GM12875 (cell line): ENCODE measurements around the gene RIT2.

Experiments
- H3K4me3 ChIP-seq: one replicate; pipeline ENCODE4 v1.5.1; 2011; ENCODE audit warnings: low read depth, low read length, control low read depth
- TF ChIP-seq, protein P1 (sequence below): IDR thresholded peaks from 2 replicates; pipeline ENCODE4 v1.5.1; 2011; ENCODE audit warnings: low read depth, mild to moderate bottlenecking, control low read depth, inconsistent platforms, low read length, moderate library complexity, borderline replicate concordance; ENCODE audit not compliant: insufficient read depth

The RIT2 gene

GRCh38 chr18:43122955-43123354 is 7.5 kb upstream of the RIT2 start:
- TF ChIP-seq, protein P1, sequence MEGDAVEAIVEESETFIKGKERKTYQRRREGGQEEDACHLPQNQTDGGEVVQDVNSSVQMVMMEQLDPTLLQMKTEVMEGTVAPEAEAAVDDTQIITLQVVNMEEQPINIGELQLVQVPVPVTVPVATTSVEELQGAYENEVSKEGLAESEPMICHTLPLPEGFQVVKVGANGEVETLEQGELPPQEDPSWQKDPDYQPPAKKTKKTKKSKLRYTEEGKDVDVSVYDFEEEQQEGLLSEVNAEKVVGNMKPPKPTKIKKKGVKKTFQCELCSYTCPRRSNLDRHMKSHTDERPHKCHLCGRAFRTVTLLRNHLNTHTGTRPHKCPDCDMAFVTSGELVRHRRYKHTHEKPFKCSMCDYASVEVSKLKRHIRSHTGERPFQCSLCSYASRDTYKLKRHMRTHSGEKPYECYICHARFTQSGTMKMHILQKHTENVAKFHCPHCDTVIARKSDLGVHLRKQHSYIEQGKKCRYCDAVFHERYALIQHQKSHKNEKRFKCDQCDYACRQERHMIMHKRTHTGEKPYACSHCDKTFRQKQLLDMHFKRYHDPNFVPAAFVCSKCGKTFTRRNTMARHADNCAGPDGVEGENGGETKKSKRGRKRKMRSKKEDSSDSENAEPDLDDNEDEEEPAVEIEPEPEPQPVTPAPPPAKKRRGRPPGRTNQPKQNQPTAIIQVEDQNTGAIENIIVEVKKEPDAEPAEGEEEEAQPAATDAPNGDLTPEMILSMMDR = no peak
- H3K4me3 ChIP-seq = no peak overlapping the region

GRCh38 chr18:43116699-43117294 is 1.3 kb upstream of the RIT2 start:
- TF ChIP-seq, protein P1 = no peak
- H3K4me3 ChIP-seq = no peak overlapping the region

DNA sequence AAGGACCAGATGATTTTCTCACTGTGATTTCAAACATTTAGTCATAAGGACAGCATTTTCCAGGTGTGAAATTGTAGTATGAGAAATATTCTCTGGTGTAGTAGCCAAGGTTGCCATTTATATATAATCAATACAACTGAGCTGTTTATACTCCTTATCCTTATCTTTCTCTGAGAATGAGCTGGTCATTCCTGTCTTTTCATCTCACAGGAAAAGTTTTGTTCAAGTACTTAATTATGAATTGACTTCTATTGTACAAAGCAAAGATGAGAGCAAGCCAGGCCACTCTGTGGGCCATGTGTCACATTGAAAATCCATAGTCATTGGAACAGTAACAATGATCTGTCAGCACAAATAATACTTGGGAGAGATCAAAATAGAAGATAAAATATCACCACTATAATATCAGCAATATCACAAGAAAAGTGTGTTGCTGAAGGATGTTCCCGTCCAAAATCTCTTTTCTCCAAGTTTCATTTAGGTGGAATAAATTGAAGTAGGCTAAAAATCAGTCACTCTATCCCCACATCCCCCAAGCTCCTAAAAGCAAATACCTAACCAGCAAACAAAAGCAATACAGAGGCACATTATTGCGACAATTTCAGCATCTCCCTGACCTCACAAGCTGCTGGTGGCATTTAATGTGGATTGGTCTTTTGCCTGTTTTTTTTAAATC is 2.1 kb downstream of the RIT2 start:
- TF ChIP-seq, protein P1 = no peak
- no peak overlapping the region for H3K4me3 ChIP-seq

- no peak overlapping the region for H3K4me3 ChIP-seq
- TF ChIP-seq, protein P1 = no peak
These were observed 6.6 kb downstream of the RIT2 start for GRCh38 chr18:43108882-43109281.

- TF ChIP-seq, protein P1 = no peak
- H3K4me3 ChIP-seq = no peak overlapping the region
These were observed 7.0 kb downstream of the RIT2 start for GRCh38 chr18:43108469-43108868.

GRCh38 chr18:43093646-43094045 is 21.8 kb downstream of the RIT2 start:
- TF ChIP-seq, protein P1 = no peak
- H3K4me3 ChIP-seq = no peak overlapping the region

DNA sequence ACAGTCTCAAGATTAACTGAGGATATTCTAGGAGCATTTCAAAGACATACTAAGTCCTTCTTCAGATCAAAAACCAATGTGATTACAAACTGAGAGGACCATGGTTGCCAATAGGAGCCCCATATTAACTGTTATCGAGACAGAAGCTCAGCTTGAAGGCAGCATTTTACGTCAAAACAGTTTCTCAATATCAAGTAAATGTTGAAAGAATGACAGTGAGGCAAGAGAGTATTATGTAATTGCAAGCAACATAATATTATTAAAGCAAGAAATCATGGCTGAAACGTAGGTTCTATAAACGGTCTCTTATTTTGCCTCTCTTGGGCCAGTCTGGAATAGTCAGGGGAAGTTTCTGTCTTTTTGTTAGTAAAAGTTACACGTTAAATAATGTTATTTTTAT is 22.9 kb downstream of the RIT2 start:
- TF ChIP-seq, protein P1 = no peak

More for the DNA sequence above, 22.9 kb downstream of the RIT2 start:
- no peak overlapping the region for H3K4me3 ChIP-seq
